Glomerular endothelial cell (primary cell): ENCODE results near the gene KIFC1. TPM values are rescaled to one million over a fixed set of nuclear protein-coding genes. Genes with fewer than 3 reads are reported as not detected.
"Not testable (repeated sequence)": the region's sequence is repeated elsewhere in the genome, so short reads cannot be mapped to it uniquely, and the experiment has no call there.

Experiments used
- DNase-seq: peaks from one replicate; pipeline ENCODE4 v3.0.0-alpha.2; 2011; ENCODE audit warnings: low read depth, low spot score; ENCODE audit errors: extremely low read depth
- total RNA-seq: library from RNA; depleted of rRNA; stranded (reverse); fragments of >200 nt; gene quantifications from 2 replicates; pipeline ENCODE4 v1.2.3, GENCODE V29; 2015

The KIFC1 gene
- 3.9 and 21.9 TPM in 2 replicates for total RNA-seq

GRCh38 chr6:33391278-33391921 lies at the start of gene KIFC1:
Gene KIFC1, plus strand, starts transcription at chr6:33391823. Its CDS starts 163 bp downstream, at chr6:33391986.
- DNase-seq, result peak; percentile 96

GRCh38 chr6:33343606-33343952 lies 48.0 kb upstream of the KIFC1 start:
- not testable (repeated sequence) for DNase-seq

- DNase-seq, result no peak
Measured at GRCh38 chr6:33343953-33344611, 47.5 kb upstream of the KIFC1 start.

- DNase-seq, result peak; percentile 42
Measured at GRCh38 chr6:33344701-33345697, 46.6 kb upstream of the KIFC1 start.

- not testable (repeated sequence) for DNase-seq
Measured at GRCh38 chr6:33346972-33347371, 44.7 kb upstream of the KIFC1 start.

GRCh38 chr6:33347816-33348215 lies 43.8 kb upstream of the KIFC1 start:
- DNase-seq, result no peak

- not testable (repeated sequence) for DNase-seq
Measured at GRCh38 chr6:33355860-33356259, 35.8 kb upstream of the KIFC1 start.

GRCh38 chr6:33356295-33356694 lies 35.3 kb upstream of the KIFC1 start:
- no peak for DNase-seq

GRCh38 chr6:33357160-33357871 lies 34.3 kb upstream of the KIFC1 start:
- DNase-seq, result not testable (repeated sequence)

GRCh38 chr6:33359331-33359730 lies 32.3 kb upstream of the KIFC1 start:
- no peak for DNase-seq

GRCh38 chr6:33363486-33363885 lies 28.1 kb upstream of the KIFC1 start:
- DNase-seq, result not testable (repeated sequence)

GRCh38 chr6:33364475-33365205 lies 27.0 kb upstream of the KIFC1 start:
- not testable (repeated sequence) for DNase-seq

- DNase-seq, result not testable (repeated sequence)
Measured at GRCh38 chr6:33365206-33365971, 26.2 kb upstream of the KIFC1 start.

GRCh38 chr6:33367009-33367714 lies 24.5 kb upstream of the KIFC1 start:
- no peak for DNase-seq

GRCh38 chr6:33367715-33368025 lies 24.0 kb upstream of the KIFC1 start:
- not testable (repeated sequence) for DNase-seq

- not testable (repeated sequence) for DNase-seq
Measured at GRCh38 chr6:33371901-33372300, 19.7 kb upstream of the KIFC1 start.

- DNase-seq, result no peak
Measured at GRCh38 chr6:33372526-33373123, 19.0 kb upstream of the KIFC1 start.
